Measurements from ENCODE around the gene TRAPPC6A.

GRCh38 chr19:45123440-45123850 is 54.6 kb downstream of the TRAPPC6A start:
- TF ChIP-seq EP300 (IDR thresholded peaks at IDR 0.05) (no peak), POLR2AphosphoS5 (IDR thresholded peaks at IDR 0.05) (no peak)
- TF ChIP-seq, protein P1, sequence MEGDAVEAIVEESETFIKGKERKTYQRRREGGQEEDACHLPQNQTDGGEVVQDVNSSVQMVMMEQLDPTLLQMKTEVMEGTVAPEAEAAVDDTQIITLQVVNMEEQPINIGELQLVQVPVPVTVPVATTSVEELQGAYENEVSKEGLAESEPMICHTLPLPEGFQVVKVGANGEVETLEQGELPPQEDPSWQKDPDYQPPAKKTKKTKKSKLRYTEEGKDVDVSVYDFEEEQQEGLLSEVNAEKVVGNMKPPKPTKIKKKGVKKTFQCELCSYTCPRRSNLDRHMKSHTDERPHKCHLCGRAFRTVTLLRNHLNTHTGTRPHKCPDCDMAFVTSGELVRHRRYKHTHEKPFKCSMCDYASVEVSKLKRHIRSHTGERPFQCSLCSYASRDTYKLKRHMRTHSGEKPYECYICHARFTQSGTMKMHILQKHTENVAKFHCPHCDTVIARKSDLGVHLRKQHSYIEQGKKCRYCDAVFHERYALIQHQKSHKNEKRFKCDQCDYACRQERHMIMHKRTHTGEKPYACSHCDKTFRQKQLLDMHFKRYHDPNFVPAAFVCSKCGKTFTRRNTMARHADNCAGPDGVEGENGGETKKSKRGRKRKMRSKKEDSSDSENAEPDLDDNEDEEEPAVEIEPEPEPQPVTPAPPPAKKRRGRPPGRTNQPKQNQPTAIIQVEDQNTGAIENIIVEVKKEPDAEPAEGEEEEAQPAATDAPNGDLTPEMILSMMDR (IDR thresholded peaks at IDR 0.05): no peak

Data from suprapubic skin (tissue), 4 donors.